IPS-NIHi7 (cell line): ENCODE measurements around the gene F7.
"Not testable (repeated sequence)": the region's sequence is repeated elsewhere in the genome, so short reads cannot be mapped to it uniquely, and the experiment has no call there.

Experiments used
- DNase-seq: peaks from one replicate; pipeline ENCODE4 v3.0.0; 2012; ENCODE audit warnings: mixed read lengths; ENCODE audit errors: extremely low spot score

F7 gene

GRCh38 chr13:113153810-113154748, 48.5 kb downstream of the F7 start:
- peak; percentile 74 for DNase-seq

GRCh38 chr13:113155201-113155600, 49.6 kb downstream of the F7 start:
- no peak for DNase-seq

- DNase-seq, result no peak
These were observed 50.5 kb downstream of the F7 start for GRCh38 chr13:113155982-113156655.

- no peak for DNase-seq
These were observed 51.8 kb downstream of the F7 start for GRCh38 chr13:113157206-113157928.

GRCh38 chr13:113157929-113158747, 52.5 kb downstream of the F7 start, which contains the start of gene PROZ:
TSS of gene PROZ (plus strand) at chr13:113158648. CDS start at chr13:113158661, 13 bp downstream.
- no peak for DNase-seq

- DNase-seq, result no peak
These were observed 53.4 kb downstream of the F7 start for GRCh38 chr13:113158946-113159345.

- DNase-seq, result no peak
These were observed 54.1 kb downstream of the F7 start for GRCh38 chr13:113159701-113160100.

- no peak for DNase-seq
These were observed 55.4 kb downstream of the F7 start for GRCh38 chr13:113160983-113161382.

- no peak for DNase-seq
These were observed 55.8 kb downstream of the F7 start for GRCh38 chr13:113161433-113161832.

- not testable (repeated sequence) for DNase-seq
These were observed 56.4 kb downstream of the F7 start for GRCh38 chr13:113161975-113162374.

GRCh38 chr13:113162783-113163685, 57.4 kb downstream of the F7 start:
- no peak for DNase-seq

- no peak for DNase-seq
These were observed 58.9 kb downstream of the F7 start for GRCh38 chr13:113164492-113164891.

GRCh38 chr13:113166266-113166665, 60.7 kb downstream of the F7 start:
- no peak for DNase-seq

- no peak for DNase-seq
These were observed 61.1 kb downstream of the F7 start for GRCh38 chr13:113166681-113167080.

GRCh38 chr13:113167155-113167554, 61.6 kb downstream of the F7 start:
- no peak for DNase-seq

- DNase-seq, result no peak
These were observed 62.0 kb downstream of the F7 start for GRCh38 chr13:113167575-113167974.

- no peak for DNase-seq
These were observed 62.6 kb downstream of the F7 start for GRCh38 chr13:113168211-113168610.

GRCh38 chr13:113169277-113170272, 64.0 kb downstream of the F7 start:
- no peak for DNase-seq
